ENCODE data around the gene CLCN1.

CLCN1 gene

DNA sequence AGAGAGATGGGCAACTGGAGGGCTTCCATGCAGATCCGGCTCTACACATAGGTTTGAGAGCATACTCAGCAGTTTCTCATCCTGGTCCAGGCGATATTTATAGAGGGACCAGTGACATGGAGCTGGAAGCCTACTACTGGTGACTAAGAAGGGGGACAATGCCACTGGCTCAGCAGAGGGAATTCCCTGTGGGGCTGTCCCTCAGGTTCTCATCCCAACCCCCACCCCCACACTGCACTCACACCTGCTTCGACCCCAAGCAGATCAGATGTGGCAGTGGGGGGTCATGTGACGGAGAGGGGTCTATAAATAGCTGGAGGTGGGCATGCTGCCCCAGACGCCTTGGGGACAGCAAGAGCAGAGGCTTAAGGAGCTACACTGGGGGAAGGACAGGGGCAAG, at the start of gene CLCN1:
Gene CLCN1, plus strand, starts transcription at position 336 of the 400 bp plus-strand sequence. CDS start 102 bp downstream, outside the sequence.
- TF ChIP-seq, protein P1, sequence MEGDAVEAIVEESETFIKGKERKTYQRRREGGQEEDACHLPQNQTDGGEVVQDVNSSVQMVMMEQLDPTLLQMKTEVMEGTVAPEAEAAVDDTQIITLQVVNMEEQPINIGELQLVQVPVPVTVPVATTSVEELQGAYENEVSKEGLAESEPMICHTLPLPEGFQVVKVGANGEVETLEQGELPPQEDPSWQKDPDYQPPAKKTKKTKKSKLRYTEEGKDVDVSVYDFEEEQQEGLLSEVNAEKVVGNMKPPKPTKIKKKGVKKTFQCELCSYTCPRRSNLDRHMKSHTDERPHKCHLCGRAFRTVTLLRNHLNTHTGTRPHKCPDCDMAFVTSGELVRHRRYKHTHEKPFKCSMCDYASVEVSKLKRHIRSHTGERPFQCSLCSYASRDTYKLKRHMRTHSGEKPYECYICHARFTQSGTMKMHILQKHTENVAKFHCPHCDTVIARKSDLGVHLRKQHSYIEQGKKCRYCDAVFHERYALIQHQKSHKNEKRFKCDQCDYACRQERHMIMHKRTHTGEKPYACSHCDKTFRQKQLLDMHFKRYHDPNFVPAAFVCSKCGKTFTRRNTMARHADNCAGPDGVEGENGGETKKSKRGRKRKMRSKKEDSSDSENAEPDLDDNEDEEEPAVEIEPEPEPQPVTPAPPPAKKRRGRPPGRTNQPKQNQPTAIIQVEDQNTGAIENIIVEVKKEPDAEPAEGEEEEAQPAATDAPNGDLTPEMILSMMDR (IDR thresholded peaks at IDR 0.05; ENCODE audit: control insufficient read depth, insufficient read depth, low read depth, low read length, missing control alignments), result no peak
- no peak for DNase-seq (ENCODE audit: low read depth)

DNA sequence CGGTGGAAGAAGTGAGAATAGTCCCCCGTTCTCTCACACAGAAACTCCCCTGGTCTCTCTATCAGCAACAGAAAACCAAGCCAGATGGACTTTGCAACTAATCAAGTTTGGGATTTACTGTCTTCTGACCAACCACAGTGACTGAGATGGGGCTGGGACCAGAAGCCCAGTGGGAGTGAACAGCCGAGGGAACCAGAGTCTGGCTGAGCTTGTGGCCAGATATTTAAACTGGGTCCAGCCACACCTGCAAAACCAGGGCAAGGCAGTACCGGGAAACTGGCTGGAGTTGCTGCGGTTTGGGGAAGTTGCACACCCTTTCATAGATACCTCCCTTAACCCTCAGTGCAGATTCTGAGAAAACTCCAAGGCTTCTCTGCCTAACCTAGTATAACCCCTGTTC, 46.7 kb upstream of the CLCN1 start:
- no peak overlapping the region for H3K4me3 ChIP-seq (ENCODE audit: control insufficient read depth, low read depth, low read length)
- TF ChIP-seq, protein P1 (IDR thresholded peaks at IDR 0.05; ENCODE audit: control insufficient read depth, insufficient read depth, low read depth, low read length, missing control alignments), result no peak

More for the DNA sequence above, at the start of gene CLCN1:
- H3K4me3 ChIP-seq (ENCODE audit: control insufficient read depth, low read depth, low read length), result no peak within 1 kb of the TSS

DNA sequence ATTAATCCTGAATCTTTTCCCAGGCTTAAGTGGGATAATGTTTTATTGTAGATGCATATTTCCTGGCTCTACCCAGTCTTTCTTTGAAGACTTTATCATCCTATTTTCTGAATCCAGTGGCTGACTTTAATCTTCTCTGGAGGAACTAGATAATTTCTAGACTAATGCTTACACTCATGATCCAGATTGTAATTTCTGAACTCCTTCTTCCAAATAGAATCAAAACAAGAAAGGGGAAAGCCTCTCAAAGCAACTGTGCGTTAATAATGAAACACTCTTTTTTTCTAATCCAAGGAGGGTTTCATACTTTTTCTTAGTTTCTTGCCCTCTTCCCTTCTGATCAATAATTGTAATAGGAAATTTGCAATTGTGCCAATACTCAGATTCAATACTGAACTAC, 44.7 kb upstream of the CLCN1 start:
- H3K4me3 ChIP-seq (ENCODE audit: control insufficient read depth, low read depth, low read length), result no peak overlapping the region
- DNase-seq (ENCODE audit: low read depth), result no peak
- TF ChIP-seq, protein P1 (IDR thresholded peaks at IDR 0.05; ENCODE audit: control insufficient read depth, insufficient read depth, low read depth, low read length, missing control alignments), result no peak

More for the DNA sequence above, 46.7 kb upstream of the CLCN1 start:
- DNase-seq (ENCODE audit: low read depth), result no peak

DNA sequence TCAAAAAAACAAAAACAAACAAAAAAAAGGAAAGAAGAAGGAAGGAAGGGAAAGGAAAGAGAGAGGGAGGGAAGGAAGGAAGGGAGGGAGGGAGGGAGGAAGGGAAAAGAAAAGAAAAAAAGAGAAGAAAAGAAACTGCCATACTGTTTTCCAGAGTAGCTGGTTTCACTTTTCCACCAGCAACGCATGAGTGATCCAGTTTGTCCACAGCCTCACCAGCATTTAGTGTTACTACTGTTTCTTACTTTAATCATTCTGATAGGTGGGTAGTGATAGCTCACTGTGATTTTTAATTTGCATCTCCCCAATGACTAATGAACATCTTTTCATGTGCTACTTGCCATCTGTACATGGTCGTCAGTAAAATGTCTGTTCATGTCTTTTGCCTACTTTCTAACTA, 43.0 kb upstream of the CLCN1 start:
- no peak for DNase-seq (ENCODE audit: low read depth)
- TF ChIP-seq, protein P1 (IDR thresholded peaks at IDR 0.05; ENCODE audit: control insufficient read depth, insufficient read depth, low read depth, low read length, missing control alignments), result no peak
- H3K4me3 ChIP-seq (ENCODE audit: control insufficient read depth, low read depth, low read length), result no peak overlapping the region

DNA sequence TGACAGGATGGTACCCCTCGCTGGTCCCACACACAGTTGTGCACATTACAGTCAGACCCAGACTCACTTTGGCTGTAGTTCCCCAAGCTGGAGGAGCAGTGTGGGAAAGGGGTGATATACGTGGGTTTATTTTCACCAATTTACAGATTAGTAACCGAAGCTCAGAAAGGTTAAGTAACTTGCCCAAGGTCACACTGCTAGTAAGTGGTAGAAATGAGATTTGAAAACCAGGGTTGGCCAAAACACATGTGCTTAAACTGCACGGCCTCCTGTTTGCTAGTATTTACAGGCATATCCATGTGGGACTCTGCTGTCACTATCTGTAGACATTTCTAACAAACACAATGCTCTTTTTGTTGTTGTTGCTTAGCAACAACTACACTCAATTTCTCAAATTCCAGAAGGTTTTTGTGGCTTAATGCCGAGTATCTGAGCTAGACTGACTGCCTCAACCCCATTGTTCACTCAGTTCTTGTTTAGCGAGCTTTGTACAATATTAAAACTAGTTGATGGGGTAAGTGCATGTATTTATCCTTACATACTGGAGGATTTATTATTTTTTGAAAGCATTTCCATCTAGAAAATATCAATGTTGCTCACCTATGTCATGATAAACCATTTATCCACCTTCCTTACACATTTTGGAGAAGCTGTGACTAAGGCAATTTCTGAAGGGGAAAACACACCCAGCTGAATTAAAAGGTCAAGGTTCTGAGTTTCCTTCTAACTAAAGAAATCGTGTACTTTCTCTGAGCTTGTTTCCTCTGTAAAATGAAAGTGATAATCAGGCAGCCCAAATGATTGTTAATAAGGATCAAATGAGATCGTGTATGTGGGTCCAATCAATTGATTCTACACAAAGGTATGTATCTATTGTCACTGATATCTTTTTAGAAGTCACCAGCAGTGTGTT, 36.5 kb upstream of the CLCN1 start:
- TF ChIP-seq, protein P1 (IDR thresholded peaks at IDR 0.05; ENCODE audit: control insufficient read depth, insufficient read depth, low read depth, low read length, missing control alignments), result no peak
- H3K4me3 ChIP-seq (ENCODE audit: control insufficient read depth, low read depth, low read length), result no peak overlapping the region
- DNase-seq (ENCODE audit: low read depth), result peak; percentile 37

DNA sequence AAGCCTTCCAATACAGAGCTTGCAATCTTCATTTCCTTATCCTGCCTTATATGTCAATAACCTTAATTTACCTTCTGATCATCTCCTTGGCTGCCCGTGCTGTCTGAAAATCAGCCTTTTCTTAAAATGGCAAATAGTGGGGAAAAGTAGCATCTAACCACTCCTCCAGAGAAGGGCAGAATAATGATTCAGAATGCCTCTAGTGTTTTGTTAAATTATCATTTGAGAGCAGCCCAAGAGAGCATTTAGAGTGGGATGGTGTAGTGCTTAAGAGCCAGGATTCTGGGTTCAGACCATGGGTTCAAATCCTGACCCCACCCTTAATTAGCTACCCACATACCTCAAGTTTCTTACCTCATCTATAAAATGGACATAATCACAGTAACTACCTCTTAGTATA, 35.8 kb upstream of the CLCN1 start:
- DNase-seq (ENCODE audit: low read depth), result no peak
- H3K4me3 ChIP-seq (ENCODE audit: control insufficient read depth, low read depth, low read length), result no peak overlapping the region
- TF ChIP-seq, protein P1 (IDR thresholded peaks at IDR 0.05; ENCODE audit: control insufficient read depth, insufficient read depth, low read depth, low read length, missing control alignments), result no peak
